Lung (tissue), 12 donors: Measurements from ENCODE around the gene DENND1A. TPM values are rescaled to one million over a fixed set of nuclear protein-coding genes. Genes with fewer than 3 reads are reported as not detected.

ENCODE experiments used
- ATAC-seq: fragments of 200-7000 bp; cut with Tn5 transposase; one replicate; pipeline ENCODE4 v1.9.1; 2020; ENCODE audit warnings: moderate number of reproducible peaks; ENCODE audit not compliant: insufficient read depth, low FRiP score
- DNase-seq, 3 donors: peaks; one replicate each; pipeline ENCODE4 v3.0.0-alpha.2; 2013 to 2017
- H3K27ac ChIP-seq, 2 donors: one replicate each; pipeline ENCODE4 v1.5.1; 2013; ENCODE audit warnings: mild to moderate bottlenecking in 2 of 2, moderate library complexity in 2 of 2, control low read depth in 1 of 2, inconsistent platforms in 1 of 2, low read depth in 1 of 2, low read length in 1 of 2
- H3K27me3 ChIP-seq, 3 donors: one replicate each; pipeline ENCODE4 v1.5.1; 2013; ENCODE audit warnings: low read length in 2 of 3; ENCODE audit not compliant: control insufficient read depth in 3 of 3, insufficient read depth in 3 of 3
- H3K36me3 ChIP-seq, 4 donors: one replicate each; pipeline ENCODE4 v1.5.1; 2013; ENCODE audit warnings: low read length in 4 of 4, mild to moderate bottlenecking in 1 of 4, moderate library complexity in 1 of 4; ENCODE audit not compliant: control insufficient read depth in 4 of 4, insufficient read depth in 4 of 4
- H3K4me1 ChIP-seq, 5 donors: one replicate each; pipeline ENCODE4 v1.5.1; 2013; ENCODE audit warnings: low read length in 5 of 5, mild to moderate bottlenecking in 2 of 5, moderate library complexity in 1 of 5; ENCODE audit not compliant: control insufficient read depth in 5 of 5, insufficient read depth in 5 of 5
- H3K4me3 ChIP-seq: one replicate; pipeline ENCODE4 v1.5.1; 2013; ENCODE audit warnings: mild to moderate bottlenecking, control low read depth, moderate library complexity
- H3K9ac ChIP-seq, 2 donors: one replicate each; pipeline ENCODE4 v1.5.1; 2013; ENCODE audit warnings: low read length in 2 of 2, control low read depth in 1 of 2; ENCODE audit not compliant: insufficient read depth in 1 of 2
- H3K9me3 ChIP-seq, 4 donors: one replicate each; pipeline ENCODE4 v1.5.1; 2013; ENCODE audit warnings: low read length in 3 of 4, mild to moderate bottlenecking in 1 of 4, moderate library complexity in 1 of 4; ENCODE audit not compliant: control insufficient read depth in 4 of 4, insufficient read depth in 3 of 4
- WGBS, 2 donors: extraction: QIAGEN DNeasy Blood & Tissue Kit; methylation state at CpG; one replicate each; pipeline ENCODE4 v1.1.7; 2013; 5-methylcytosine and 5-hydroxymethylcytosine counted together
- polyA plus RNA-seq, 2 donors: library from polyadenylated mRNA; stranded (reverse); fragments of 200-250 nt; gene quantifications; one replicate each; pipeline ENCODE4 v1.2.1, GENCODE V29; 2013
- total RNA-seq, 2 donors: library from RNA; depleted of rRNA in 1 of 2; stranded (reverse); fragments of >200 nt in 1 of 2; gene quantifications; one replicate each; pipeline ENCODE4 v1.2.1, GENCODE V29; 2014 to 2021
- TF ChIP-seq, protein P1 (sequence below): IDR thresholded peaks from 2 replicates; pipeline ENCODE4 v1.5.1; 2012; ENCODE audit warnings: mild to moderate bottlenecking; ENCODE audit errors: control extremely low read depth, extremely low read depth
- donor health status: control.
- donor health status: control.
- donor health status: Bipolar disorder and iron deficiency.
- donor health status: healthy.
- donor health status: DM: yes; HTN: yes; CAD: no.

Gene DENND1A
- total and polyA plus RNA-seq, 4 donors = 5.7 to 29.8 (median 14.5) TPM

DNA sequence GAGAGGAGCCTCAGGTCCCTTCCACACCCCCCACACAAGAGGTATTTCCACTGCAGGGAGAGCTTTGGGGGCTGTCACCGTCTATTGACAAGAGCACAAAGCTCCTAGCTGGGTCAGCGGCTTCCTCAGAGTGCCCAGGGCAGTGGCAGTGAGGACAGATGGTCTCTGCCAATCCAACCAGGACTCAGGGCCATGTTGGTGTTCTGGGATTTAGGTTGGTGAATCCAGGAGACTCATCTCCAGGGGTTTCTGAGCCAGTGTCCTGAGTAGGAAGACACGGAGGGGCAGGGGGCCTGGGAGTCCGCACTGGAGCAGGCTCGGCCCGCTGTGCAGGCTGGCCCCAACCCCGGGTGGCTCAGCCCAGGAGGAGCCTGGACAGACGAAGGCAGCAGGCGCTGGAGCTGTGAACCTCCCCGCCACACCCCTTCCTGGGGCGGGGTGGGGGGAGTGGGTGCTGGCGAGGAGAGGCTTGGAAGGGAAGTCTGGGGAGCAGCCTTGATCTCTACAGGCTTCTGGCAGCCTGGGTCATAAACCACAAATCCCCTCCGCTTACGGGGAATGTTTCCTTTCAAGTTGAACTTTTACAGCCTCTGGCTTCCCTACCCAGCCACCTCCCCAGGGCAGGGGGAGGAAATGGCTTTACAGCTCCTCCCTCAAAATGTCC is 554.3 kb downstream of the DENND1A start:
- Histone ChIP-seq H3K9me3 (no peaks in the 10 kb centered on the region), H3K27me3 (peaks cover 13 to 33% (median 20%) of the 10 kb centered on the region in 3 donors), H3K4me1 (peaks cover 0 to 21% (median 0%) of the 10 kb centered on the region in 5 donors), H3K9ac (no peak overlapping the region), H3K36me3 (no peaks in the 10 kb centered on the region), H3K27ac (no peak overlapping the region), H3K4me3 (no peak overlapping the region)
- peak; percentile 37 to 55 (median 39) for DNase-seq
- TF ChIP-seq, protein P1, sequence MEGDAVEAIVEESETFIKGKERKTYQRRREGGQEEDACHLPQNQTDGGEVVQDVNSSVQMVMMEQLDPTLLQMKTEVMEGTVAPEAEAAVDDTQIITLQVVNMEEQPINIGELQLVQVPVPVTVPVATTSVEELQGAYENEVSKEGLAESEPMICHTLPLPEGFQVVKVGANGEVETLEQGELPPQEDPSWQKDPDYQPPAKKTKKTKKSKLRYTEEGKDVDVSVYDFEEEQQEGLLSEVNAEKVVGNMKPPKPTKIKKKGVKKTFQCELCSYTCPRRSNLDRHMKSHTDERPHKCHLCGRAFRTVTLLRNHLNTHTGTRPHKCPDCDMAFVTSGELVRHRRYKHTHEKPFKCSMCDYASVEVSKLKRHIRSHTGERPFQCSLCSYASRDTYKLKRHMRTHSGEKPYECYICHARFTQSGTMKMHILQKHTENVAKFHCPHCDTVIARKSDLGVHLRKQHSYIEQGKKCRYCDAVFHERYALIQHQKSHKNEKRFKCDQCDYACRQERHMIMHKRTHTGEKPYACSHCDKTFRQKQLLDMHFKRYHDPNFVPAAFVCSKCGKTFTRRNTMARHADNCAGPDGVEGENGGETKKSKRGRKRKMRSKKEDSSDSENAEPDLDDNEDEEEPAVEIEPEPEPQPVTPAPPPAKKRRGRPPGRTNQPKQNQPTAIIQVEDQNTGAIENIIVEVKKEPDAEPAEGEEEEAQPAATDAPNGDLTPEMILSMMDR = no peak
- WGBS, 2 donors = 10 to 21% methylated on average over 14 of the region's 14 CpGs
- no peak for ATAC-seq

DNA sequence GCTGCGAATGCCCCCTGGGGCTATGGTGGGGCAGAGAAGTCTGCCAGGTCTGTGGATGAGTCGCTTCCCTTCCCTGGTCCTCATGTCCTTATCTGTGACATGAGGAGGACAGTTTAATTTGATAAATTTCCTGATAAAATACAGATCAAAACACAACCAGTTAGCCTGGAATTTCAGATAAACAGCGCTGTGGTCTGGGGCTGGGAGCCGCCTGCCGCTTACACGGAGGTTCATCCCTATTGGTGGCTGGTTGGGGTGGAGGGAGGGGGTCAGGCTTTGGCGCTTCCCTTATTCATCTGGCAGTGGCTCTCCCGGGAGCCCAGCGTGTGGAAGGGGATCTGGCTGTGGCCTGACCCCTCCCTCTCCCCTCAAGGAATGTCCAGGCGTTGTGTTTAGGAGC is 556.0 kb downstream of the DENND1A start:
- ATAC-seq (no peak), DNase-seq (peak in 2 of 3 donors; percentile 42 to 59)
- no peak overlapping the region for H3K27ac ChIP-seq
- no peak overlapping the region for H3K9ac ChIP-seq
- WGBS, 2 donors = 6 to 7% methylated on average over 10 of the region's 10 CpGs
- TF ChIP-seq, protein P1 = no peak
- no peak overlapping the region for H3K4me3 ChIP-seq
- H3K4me1 ChIP-seq = peaks cover 0 to 21% (median 0%) of the 10 kb centered on the region in 5 donors
- H3K9me3 ChIP-seq = no peaks in the 10 kb centered on the region
- H3K27me3 ChIP-seq = peaks cover 13 to 33% (median 20%) of the 10 kb centered on the region in 3 donors
- H3K36me3 ChIP-seq = no peaks in the 10 kb centered on the region

DNA sequence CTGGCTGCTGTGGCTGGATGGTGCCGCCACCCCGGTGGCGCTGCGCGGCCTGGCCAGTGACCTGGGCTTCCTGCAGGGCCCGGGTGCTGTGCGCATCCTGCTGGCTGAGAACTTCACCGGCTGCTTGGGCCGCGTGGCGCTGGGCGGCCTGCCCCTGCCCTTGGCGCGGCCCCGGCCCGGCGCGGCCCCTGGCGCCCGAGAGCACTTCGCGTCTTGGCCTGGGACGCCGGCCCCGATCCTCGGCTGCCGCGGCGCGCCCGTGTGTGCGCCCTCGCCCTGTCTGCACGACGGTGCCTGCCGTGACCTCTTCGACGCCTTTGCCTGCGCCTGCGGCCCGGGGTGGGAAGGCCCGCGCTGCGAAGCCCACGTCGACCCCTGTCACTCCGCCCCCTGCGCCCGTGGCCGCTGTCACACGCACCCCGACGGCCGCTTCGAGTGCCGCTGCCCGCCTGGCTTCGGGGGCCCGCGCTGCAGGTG is 556.4 kb downstream of the DENND1A start:
- Histone ChIP-seq H3K9me3 (no peaks in the 10 kb centered on the region), H3K36me3 (no peaks in the 10 kb centered on the region), H3K27ac (no peak overlapping the region), H3K9ac (no peak overlapping the region), H3K4me1 (peaks cover 0 to 21% (median 0%) of the 10 kb centered on the region in 5 donors), H3K27me3 (peaks cover 13 to 33% (median 20%) of the 10 kb centered on the region in 3 donors), H3K4me3 (no peak overlapping the region)
- TF ChIP-seq, protein P1 = no peak
- ATAC-seq (no peak), DNase-seq (no peak)
- WGBS, 2 donors = 3 to 4% methylated on average over 50 to 60 of the region's 60 CpGs
